ENCODE measurements around the gene SOCS1. TPM values are rescaled to one million over a fixed set of nuclear protein-coding genes. Genes with fewer than 3 reads are reported as not detected.

Gene SOCS1
- total and polyA plus RNA-seq, 3 experiments from 2014 or later: 17.1 to 144 (median 128) TPM

- peaks cover 36 to 54% (median 41%) of the 10 kb centered on the region in 3 donors for H3K4me1 Mint-ChIP-seq
Observed at GRCh38 chr16:11236461-11237254, 19.3 kb downstream of the SOCS1 start.

GRCh38 chr16:11235703-11235991 lies 20.4 kb downstream of the SOCS1 start:
- peaks cover 39 to 60% (median 50%) of the 10 kb centered on the region in 3 donors for H3K4me1 Mint-ChIP-seq
- H3K27me3 ChIP-seq (ENCODE audit: insufficient read depth, low read length, poor library complexity, severe bottlenecking): no peaks in the 10 kb centered on the region
- peaks cover 0 to 2% of the 10 kb centered on the region in 2 donors for H3K27me3 Mint-ChIP-seq
- ChIA-PET POLR2A (no interaction called here), CTCF (interaction anchor here (0.6 to 2.0 kb wide), 2 partner anchors 19 to 248 kb away, joined by 3 to 12 read pairs; partner anchors contain the start of gene SOCS1)
- H3K4me3 ChIP-seq (ENCODE audit: low read length): no peak overlapping the region
- H3K36me3 Mint-ChIP-seq: no peaks in the 10 kb centered on the region
- peak overlapping the region in 6 of 8 donors; percentile 26 to 92 (median 48) for H3K27ac Mint-ChIP-seq
- no peaks in the 10 kb centered on the region for H3K36me3 ChIP-seq (ENCODE audit: insufficient read depth, low read length)
- no peak for DNase-seq
- H3K4me3 Mint-ChIP-seq: no peak overlapping the region
- H3K27ac ChIP-seq (ENCODE audit: low read depth, low read length): no peak overlapping the region
- H3K9me3 Mint-ChIP-seq: no peaks in the 10 kb centered on the region
- no peaks in the 10 kb centered on the region for H3K9me3 ChIP-seq (ENCODE audit: low read length)
- peaks cover 53% of the 10 kb centered on the region for H3K4me1 ChIP-seq (ENCODE audit: insufficient read depth, low read length)

More at GRCh38 chr16:11236461-11237254, 19.3 kb downstream of the SOCS1 start:
- Mint-ChIP-seq H3K27me3 (no peaks in the 10 kb centered on the region), H3K27ac (peak overlapping the region in 2 of 8 donors; percentile 36 to 84), H3K4me3 (no peak overlapping the region), H3K9me3 (no peaks in the 10 kb centered on the region), H3K36me3 (no peaks in the 10 kb centered on the region)
- Histone ChIP-seq H3K4me1 (ENCODE audit: insufficient read depth, low read length) (peaks cover 49% of the 10 kb centered on the region), H3K27me3 (ENCODE audit: insufficient read depth, low read length, poor library complexity, severe bottlenecking) (no peaks in the 10 kb centered on the region), H3K4me3 (ENCODE audit: low read length) (no peak overlapping the region), H3K36me3 (ENCODE audit: insufficient read depth, low read length) (no peaks in the 10 kb centered on the region), H3K27ac (ENCODE audit: low read depth, low read length) (no peak overlapping the region), H3K9me3 (ENCODE audit: low read length) (no peaks in the 10 kb centered on the region)
- ChIA-PET POLR2A (interaction anchor here (1.0 kb wide), 1 partner anchor 10 kb away, joined by 3 read pairs; no protein-coding TSS in a partner anchor), CTCF (interaction anchor here (0.8 to 2.0 kb wide), 2 partner anchors 15 to 18 kb away, joined by 3 to 12 read pairs; partner anchors contain the start of gene SOCS1)
- DNase-seq: no peak

GRCh38 chr16:11234884-11235702 lies 20.9 kb downstream of the SOCS1 start:
- POLR2A ChIA-PET: no interaction called here
- H3K9me3 ChIP-seq (ENCODE audit: low read length): no peaks in the 10 kb centered on the region
- CTCF ChIA-PET: interaction anchor here (0.6 to 2.5 kb wide), 3 partner anchors 17 to 248 kb away, joined by 3 to 23 read pairs (median 6); partner anchors contain the start of gene SOCS1
- peaks cover 0 to 2% of the 10 kb centered on the region in 2 donors for H3K27me3 Mint-ChIP-seq
- H3K4me1 ChIP-seq (ENCODE audit: insufficient read depth, low read length): peaks cover 51% of the 10 kb centered on the region
- H3K4me1 Mint-ChIP-seq: peaks cover 36 to 55% (median 51%) of the 10 kb centered on the region in 3 donors
- no peaks in the 10 kb centered on the region for H3K36me3 Mint-ChIP-seq
- peak overlapping the region; percentile 22 to 97 (median 78) for H3K27ac Mint-ChIP-seq
- no peak for DNase-seq
- no peak overlapping the region for H3K27ac ChIP-seq (ENCODE audit: low read depth, low read length)
- H3K9me3 Mint-ChIP-seq: no peaks in the 10 kb centered on the region
- H3K27me3 ChIP-seq (ENCODE audit: insufficient read depth, low read length, poor library complexity, severe bottlenecking): no peaks in the 10 kb centered on the region
- H3K4me3 ChIP-seq (ENCODE audit: low read length): no peak overlapping the region
- no peaks in the 10 kb centered on the region for H3K36me3 ChIP-seq (ENCODE audit: insufficient read depth, low read length)
- H3K4me3 Mint-ChIP-seq: peak overlapping the region in 5 of 7 donors; percentile 7 to 77 (median 20)

- Mint-ChIP-seq H3K27ac (peak overlapping the region; percentile 92 to 99 (median 96)), H3K9me3 (peaks cover 0 to under 1% (median 0%) of the 10 kb centered on the region in 5 donors), H3K4me1 (peaks cover 44 to 63% (median 62%) of the 10 kb centered on the region in 3 donors), H3K36me3 (no peaks in the 10 kb centered on the region), H3K4me3 (peak overlapping the region; percentile 65 to 84 (median 73)), H3K27me3 (peaks cover 0 to 2% of the 10 kb centered on the region in 2 donors)
- ChIA-PET POLR2A (interaction anchor here (0.9 to 1.9 kb wide), 3 partner anchors 9 to 509 kb away, joined by 3 to 38 read pairs (median 6); partner anchors contain the start of genes SOCS1 and TXNDC11), CTCF (interaction anchor here (1.2 to 2.5 kb wide), 3 partner anchors 9 to 21 kb away, joined by 4 to 23 read pairs (median 6); partner anchors contain the start of gene SOCS1)
- H3K27ac ChIP-seq (ENCODE audit: low read depth, low read length): peak overlapping the region; percentile 90
- H3K36me3 ChIP-seq (ENCODE audit: insufficient read depth, low read length): no peaks in the 10 kb centered on the region
- peaks cover 60% of the 10 kb centered on the region for H3K4me1 ChIP-seq (ENCODE audit: insufficient read depth, low read length)
- H3K27me3 ChIP-seq (ENCODE audit: insufficient read depth, low read length, poor library complexity, severe bottlenecking): no peaks in the 10 kb centered on the region
- H3K9me3 ChIP-seq (ENCODE audit: low read length): no peaks in the 10 kb centered on the region
- DNase-seq: peak in 1 of 5 donors; percentile 49
- H3K4me3 ChIP-seq (ENCODE audit: low read length): no peak overlapping the region
Observed at GRCh38 chr16:11233727-11234376, 22.2 kb downstream of the SOCS1 start.

- peaks cover 60% of the 10 kb centered on the region for H3K4me1 ChIP-seq (ENCODE audit: insufficient read depth, low read length)
- Mint-ChIP-seq H3K4me1 (peaks cover 47 to 67% (median 66%) of the 10 kb centered on the region in 3 donors), H3K36me3 (no peaks in the 10 kb centered on the region), H3K9me3 (peaks cover 0 to 1% (median 0%) of the 10 kb centered on the region in 5 donors), H3K27ac (peak overlapping the region; percentile 92 to 99 (median 96)), H3K27me3 (peaks cover 0 to 2% of the 10 kb centered on the region in 2 donors), H3K4me3 (peak overlapping the region; percentile 65 to 84 (median 73))
- peak overlapping the region; percentile 90 for H3K27ac ChIP-seq (ENCODE audit: low read depth, low read length)
- H3K9me3 ChIP-seq (ENCODE audit: low read length): no peaks in the 10 kb centered on the region
- ChIA-PET POLR2A (interaction anchor here (0.9 to 1.9 kb wide), 3 partner anchors 8 to 509 kb away, joined by 3 to 38 read pairs (median 6); partner anchors contain the start of genes SOCS1 and TXNDC11), CTCF (interaction anchor here (0.8 to 2.5 kb wide), 4 partner anchors 8 to 280 kb away, joined by 4 to 23 read pairs (median 5); partner anchors contain the start of gene SOCS1)
- no peaks in the 10 kb centered on the region for H3K27me3 ChIP-seq (ENCODE audit: insufficient read depth, low read length, poor library complexity, severe bottlenecking)
- no peaks in the 10 kb centered on the region for H3K36me3 ChIP-seq (ENCODE audit: insufficient read depth, low read length)
- H3K4me3 ChIP-seq (ENCODE audit: low read length): peak overlapping the region; percentile 51
- DNase-seq: peak; percentile 66 to 92 (median 84)
Observed at GRCh38 chr16:11232852-11233726, 22.9 kb downstream of the SOCS1 start.

GRCh38 chr16:11232302-11232851 lies 23.6 kb downstream of the SOCS1 start:
- peaks cover 0 to 2% of the 10 kb centered on the region in 2 donors for H3K27me3 Mint-ChIP-seq
- ChIA-PET POLR2A (interaction anchor here (0.9 to 1.9 kb wide), 2 partner anchors 22 to 23 kb away, joined by 3 to 38 read pairs; partner anchors contain the start of gene SOCS1), CTCF (interaction anchor here (2.5 kb wide), 1 partner anchor 23 kb away, joined by 23 read pairs; the partner anchor contains the start of gene SOCS1)
- DNase-seq: no peak
- peaks cover 0 to 1% (median 0%) of the 10 kb centered on the region in 5 donors for H3K9me3 Mint-ChIP-seq
- H3K4me1 Mint-ChIP-seq: peaks cover 47 to 67% (median 66%) of the 10 kb centered on the region in 3 donors
- peak overlapping the region; percentile 90 for H3K27ac ChIP-seq (ENCODE audit: low read depth, low read length)
- H3K4me3 Mint-ChIP-seq: peak overlapping the region; percentile 65 to 84 (median 73)
- no peaks in the 10 kb centered on the region for H3K27me3 ChIP-seq (ENCODE audit: insufficient read depth, low read length, poor library complexity, severe bottlenecking)
- H3K4me3 ChIP-seq (ENCODE audit: low read length): peak overlapping the region; percentile 51
- H3K9me3 ChIP-seq (ENCODE audit: low read length): no peaks in the 10 kb centered on the region
- no peaks in the 10 kb centered on the region for H3K36me3 Mint-ChIP-seq
- H3K36me3 ChIP-seq (ENCODE audit: insufficient read depth, low read length): no peaks in the 10 kb centered on the region
- peaks cover 60% of the 10 kb centered on the region for H3K4me1 ChIP-seq (ENCODE audit: insufficient read depth, low read length)
- peak overlapping the region; percentile 92 to 99 (median 96) for H3K27ac Mint-ChIP-seq

Measured in CD8-positive, alpha-beta memory T cell (primary cell).